ENCODE measurements around the gene FAM117B.

Gene FAM117B

GRCh38 chr2:202758128-202758527 lies 123.4 kb downstream of the FAM117B start:
- Histone ChIP-seq H3K9ac (ENCODE audit: low read length) (no peak overlapping the region), H3F3A (ENCODE audit: insufficient read depth) (no peaks in the 10 kb centered on the region), H3K9me2 (replicated peaks; ENCODE audit: insufficient read depth, low read length) (no peaks in the 10 kb centered on the region), H3K79me2 (ENCODE audit: insufficient read depth, low read length) (no peaks in the 10 kb centered on the region), H4K20me1 (ENCODE audit: low read depth, low read length) (no peaks in the 10 kb centered on the region), H3K27ac (ENCODE audit: low read depth, low read length) (no peak overlapping the region), H3K4me3 (ENCODE audit: insufficient read depth, low read length, poor library complexity, severe bottlenecking) (no peak overlapping the region), H3K36me3 (ENCODE audit: low read length) (no peaks in the 10 kb centered on the region), H3K4me2 (ENCODE audit: low read depth, low read length, poor library complexity, severe bottlenecking) (no peak overlapping the region), H3K27me3 (ENCODE audit: low read length) (no peaks in the 10 kb centered on the region), H3K9me3 (ENCODE audit: insufficient read depth, low read length) (no peaks in the 10 kb centered on the region), H2AFZ (ENCODE audit: low read depth, low read length, severe bottlenecking) (no peak overlapping the region)
- TF ChIP-seq CTCF (IDR thresholded peaks at IDR 0.05; ENCODE audit: insufficient read depth, low read length, poor library complexity, severe bottlenecking) (no peak), EZH2phosphoT487 (conservative IDR thresholded peaks at IDR 0.05; ENCODE audit: low read length) (no peak)

GRCh38 chr2:202758604-202759003 lies 123.8 kb downstream of the FAM117B start:
- Histone ChIP-seq H3K4me2 (ENCODE audit: low read depth, low read length, poor library complexity, severe bottlenecking) (no peak overlapping the region), H4K20me1 (ENCODE audit: low read depth, low read length) (no peaks in the 10 kb centered on the region), H3K27me3 (ENCODE audit: low read length) (no peaks in the 10 kb centered on the region), H3F3A (ENCODE audit: insufficient read depth) (no peaks in the 10 kb centered on the region), H3K79me2 (ENCODE audit: insufficient read depth, low read length) (no peaks in the 10 kb centered on the region), H3K9ac (ENCODE audit: low read length) (no peak overlapping the region), H3K9me2 (replicated peaks; ENCODE audit: insufficient read depth, low read length) (no peaks in the 10 kb centered on the region), H3K36me3 (ENCODE audit: low read length) (no peaks in the 10 kb centered on the region), H2AFZ (ENCODE audit: low read depth, low read length, severe bottlenecking) (no peak overlapping the region), H3K9me3 (ENCODE audit: insufficient read depth, low read length) (no peaks in the 10 kb centered on the region), H3K27ac (ENCODE audit: low read depth, low read length) (no peak overlapping the region), H3K4me3 (ENCODE audit: insufficient read depth, low read length, poor library complexity, severe bottlenecking) (no peak overlapping the region)
- TF ChIP-seq EZH2phosphoT487 (conservative IDR thresholded peaks at IDR 0.05; ENCODE audit: low read length) (no peak), CTCF (IDR thresholded peaks at IDR 0.05; ENCODE audit: insufficient read depth, low read length, poor library complexity, severe bottlenecking) (no peak)

GRCh38 chr2:202760848-202761247 lies 126.1 kb downstream of the FAM117B start:
- Histone ChIP-seq H3K36me3 (ENCODE audit: low read length) (no peaks in the 10 kb centered on the region), H3K27ac (ENCODE audit: low read depth, low read length) (no peak overlapping the region), H2AFZ (ENCODE audit: low read depth, low read length, severe bottlenecking) (no peak overlapping the region), H3K9me3 (ENCODE audit: insufficient read depth, low read length) (no peaks in the 10 kb centered on the region), H3K27me3 (ENCODE audit: low read length) (no peaks in the 10 kb centered on the region), H3K9ac (ENCODE audit: low read length) (no peak overlapping the region), H3K79me2 (ENCODE audit: insufficient read depth, low read length) (no peaks in the 10 kb centered on the region), H3F3A (ENCODE audit: insufficient read depth) (no peaks in the 10 kb centered on the region), H3K4me3 (ENCODE audit: insufficient read depth, low read length, poor library complexity, severe bottlenecking) (no peak overlapping the region), H3K9me2 (replicated peaks; ENCODE audit: insufficient read depth, low read length) (no peaks in the 10 kb centered on the region), H3K4me2 (ENCODE audit: low read depth, low read length, poor library complexity, severe bottlenecking) (no peak overlapping the region), H4K20me1 (ENCODE audit: low read depth, low read length) (no peaks in the 10 kb centered on the region)
- TF ChIP-seq EZH2phosphoT487 (conservative IDR thresholded peaks at IDR 0.05; ENCODE audit: low read length) (no peak), CTCF (IDR thresholded peaks at IDR 0.05; ENCODE audit: insufficient read depth, low read length, poor library complexity, severe bottlenecking) (no peak)
